CD4-positive, CD25-positive, alpha-beta regulatory T cell (primary cell): ENCODE measurements around the gene SLC41A3. TPM values are rescaled to one million over a fixed set of nuclear protein-coding genes. Genes with fewer than 3 reads are reported as not detected.
"Not testable (repeated sequence)": the region's sequence is repeated elsewhere in the genome, so short reads cannot be mapped to it uniquely, and the experiment has no call there.

Experiments used
- ATAC-seq, 2 donors: fragments of 150-1000 bp; cut with Tn5 transposase; one replicate each; pipeline ENCODE4 v1.10.0; 2021; ENCODE audit warnings: low read depth in 2 of 2, moderate number of reproducible peaks in 2 of 2, moderate library complexity in 1 of 2
- DNase-seq, 3 donors: peaks; one replicate each; pipeline versions ENCODE4 v3.0.0 to v3.0.0-alpha.2; 2012 to 2022; ENCODE audit warnings: mixed read lengths in 1 of 3
- H3K27ac ChIP-seq: one replicate; pipeline ENCODE4 v1.7.0; 2013; ENCODE audit warnings: mild to moderate bottlenecking, low read length; ENCODE audit not compliant: insufficient read depth, poor library complexity, severe bottlenecking
- H3K27me3 ChIP-seq: one replicate; pipeline ENCODE4 v1.7.0; 2013; ENCODE audit warnings: low read length; ENCODE audit not compliant: control insufficient read depth, insufficient read depth
- H3K36me3 ChIP-seq: one replicate; pipeline ENCODE4 v1.7.0; 2013; ENCODE audit warnings: mild to moderate bottlenecking, low read length, moderate library complexity; ENCODE audit not compliant: control insufficient read depth, insufficient read depth
- H3K4me1 ChIP-seq: 2 replicates; pipeline ENCODE4 v1.7.0; 2013; ENCODE audit warnings: mild to moderate bottlenecking, low read length; ENCODE audit not compliant: insufficient read depth, control insufficient read depth, poor library complexity, severe bottlenecking
- H3K4me3 ChIP-seq: one replicate; pipeline ENCODE4 v1.7.0; 2013; ENCODE audit warnings: low read depth, mild to moderate bottlenecking, low read length, moderate library complexity
- H3K9me3 ChIP-seq, 2 experiments: 1 replicate in 1 of 2; 2 replicates in 1 of 2; pipeline ENCODE4 v1.7.0; 2013; ENCODE audit warnings: low read length in 2 of 2, mild to moderate bottlenecking in 1 of 2, moderate library complexity in 1 of 2; ENCODE audit not compliant: control insufficient read depth in 2 of 2
- H3K27ac Mint-ChIP-seq, 3 donors: one replicate each; pipeline ENCODE4 v1.8.0; 2020 to 2022; ENCODE audit warnings: mild to moderate bottlenecking in 3 of 3, mixed read lengths in 3 of 3, moderate library complexity in 2 of 3
- H3K27me3 Mint-ChIP-seq: one replicate; pipeline ENCODE4 v1.8.0; 2022; ENCODE audit warnings: mild to moderate bottlenecking, mixed read lengths
- H3K36me3 Mint-ChIP-seq: one replicate; pipeline ENCODE4 v1.8.0; 2020; ENCODE audit warnings: mixed read lengths
- H3K4me1 Mint-ChIP-seq, 4 donors: one replicate each; pipeline ENCODE4 v1.8.0; 2020 to 2022; ENCODE audit warnings: mixed read lengths in 4 of 4, mild to moderate bottlenecking in 1 of 4
- H3K4me3 Mint-ChIP-seq, 4 donors: one replicate each; pipeline ENCODE4 v1.8.0; 2020 to 2022; ENCODE audit warnings: mild to moderate bottlenecking in 4 of 4, mixed read lengths in 4 of 4, moderate library complexity in 3 of 4
- H3K9me3 Mint-ChIP-seq, 7 donors: one replicate each; pipeline ENCODE4 v1.8.0; 2020 to 2022; ENCODE audit warnings: mixed read lengths in 7 of 7, mild to moderate bottlenecking in 3 of 7, moderate library complexity in 2 of 7
- polyA plus RNA-seq, 4 donors: library from polyadenylated mRNA; unstranded; fragments of 300-500 nt; fragmentation: Illumina TruSeq; gene quantifications; one replicate each; pipeline ENCODE4 v1.2.3, GENCODE V29; 2021
- total RNA-seq: library from RNA; stranded (reverse); gene quantifications from one replicate; pipeline ENCODE4 v1.2.3, GENCODE V29; 2022

The SLC41A3 gene
- total and polyA plus RNA-seq, 5 donors from 2014 or later: 31.2 to 51.3 (median 40.3) TPM

DNA sequence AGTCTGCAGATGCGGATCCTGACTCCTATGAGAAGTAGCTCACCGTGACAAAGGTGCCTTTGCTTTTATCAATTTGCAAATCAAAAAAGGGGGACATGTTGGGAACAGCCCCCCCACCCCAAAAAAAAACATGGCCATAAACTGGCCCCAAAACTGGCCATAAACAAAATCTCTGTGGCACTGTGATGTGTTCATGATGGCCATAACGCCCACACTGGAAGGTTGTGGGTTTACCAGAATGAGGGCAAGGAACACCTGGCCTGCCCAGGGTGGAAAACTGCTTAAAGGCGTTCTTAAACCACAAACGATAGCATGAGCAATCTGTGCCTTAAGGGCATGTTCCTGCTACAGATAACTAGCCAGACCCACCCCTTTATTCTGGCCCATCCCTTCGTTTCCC, 12.3 kb upstream of the SLC41A3 start:
- ATAC-seq, H3K27me3 Mint-ChIP-seq, H3K36me3 ChIP-seq, DNase-seq, H3K4me1 Mint-ChIP-seq, H3K27me3 ChIP-seq, H3K4me3 Mint-ChIP-seq, H3K27ac Mint-ChIP-seq, H3K4me1 ChIP-seq, H3K27ac ChIP-seq, H3K4me3 ChIP-seq: not testable (repeated sequence)
- H3K9me3 ChIP-seq: peaks cover 20% of the 10 kb centered on the region in 2 experiments
- H3K9me3 Mint-ChIP-seq: peaks cover 0 to 40% (median 19%) of the 10 kb centered on the region in 7 donors
- H3K36me3 Mint-ChIP-seq: peaks cover 11% of the 10 kb centered on the region

DNA sequence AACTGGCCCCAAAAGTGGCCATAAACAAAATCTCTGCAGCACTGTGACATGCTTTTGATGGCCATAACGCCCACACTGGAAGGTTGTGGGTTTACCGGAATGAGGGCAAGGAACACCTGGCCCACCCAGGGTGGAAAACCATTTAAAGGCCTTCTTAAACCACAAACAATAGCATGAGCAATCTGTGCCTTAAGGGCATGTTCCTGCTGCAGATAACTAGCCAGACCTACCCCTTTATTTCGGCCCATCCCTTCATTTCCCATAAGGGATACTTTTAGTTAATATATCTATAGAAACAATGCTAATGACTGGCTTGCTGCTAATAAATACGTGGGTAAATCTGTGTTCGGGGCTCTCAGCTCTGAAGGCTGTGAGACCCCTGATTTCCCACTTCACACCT, 8.2 kb upstream of the SLC41A3 start:
- peaks cover 17% of the 10 kb centered on the region in 2 experiments for H3K9me3 ChIP-seq
- H3K27ac Mint-ChIP-seq, H3K4me3 Mint-ChIP-seq, ATAC-seq, DNase-seq, H3K36me3 ChIP-seq, H3K4me1 ChIP-seq, H3K4me3 ChIP-seq, H3K27me3 ChIP-seq, H3K27ac ChIP-seq, H3K4me1 Mint-ChIP-seq, H3K27me3 Mint-ChIP-seq: not testable (repeated sequence)
- Mint-ChIP-seq H3K9me3 (peaks cover 0 to 41% (median 18%) of the 10 kb centered on the region in 7 donors), H3K36me3 (peaks cover 11% of the 10 kb centered on the region)

DNA sequence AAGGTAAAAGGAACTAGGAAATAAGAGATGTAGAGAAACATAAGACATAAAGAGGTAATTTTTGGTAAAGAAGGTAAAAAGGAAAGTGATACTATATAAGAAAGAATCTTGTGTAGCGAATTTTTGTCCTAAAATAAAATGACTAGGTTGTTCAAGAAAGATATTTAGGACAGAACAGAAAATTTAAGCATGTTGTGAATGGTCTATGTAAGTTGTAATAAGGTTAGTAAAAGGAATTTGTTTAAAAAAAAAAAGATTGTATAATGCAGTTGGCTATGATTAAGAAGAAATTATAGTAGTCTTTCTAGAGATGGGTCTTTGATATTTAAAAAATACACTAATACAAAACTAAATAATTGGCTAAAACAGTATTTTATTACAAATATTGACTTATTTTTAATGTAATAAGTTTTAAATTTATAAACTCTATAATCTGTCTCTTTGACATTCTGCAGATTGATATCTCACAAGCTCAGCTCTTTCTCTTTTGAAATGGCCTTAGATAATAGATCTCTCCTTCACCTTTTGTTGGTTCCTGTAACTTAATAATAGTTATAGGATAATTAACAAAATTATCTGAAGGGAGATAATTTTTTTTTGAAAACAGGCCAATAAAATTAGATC, 3.7 kb upstream of the SLC41A3 start:
- Mint-ChIP-seq H3K9me3 (peaks cover 0 to 14% (median 0%) of the 10 kb centered on the region in 7 donors), H3K27ac (no peak overlapping the region), H3K36me3 (peaks cover 8% of the 10 kb centered on the region), H3K4me1 (peaks cover 5 to 22% (median 18%) of the 10 kb centered on the region in 4 donors), H3K4me3 (no peak overlapping the region), H3K27me3 (no peaks in the 10 kb centered on the region)
- Histone ChIP-seq H3K36me3 (no peaks in the 10 kb centered on the region), H3K27me3 (no peaks in the 10 kb centered on the region), H3K4me3 (no peak overlapping the region), H3K27ac (no peak overlapping the region), H3K9me3 (no peaks in the 10 kb centered on the region), H3K4me1 (peaks cover 14% of the 10 kb centered on the region)
- DNase-seq (no peak), ATAC-seq (no peak)

DNA sequence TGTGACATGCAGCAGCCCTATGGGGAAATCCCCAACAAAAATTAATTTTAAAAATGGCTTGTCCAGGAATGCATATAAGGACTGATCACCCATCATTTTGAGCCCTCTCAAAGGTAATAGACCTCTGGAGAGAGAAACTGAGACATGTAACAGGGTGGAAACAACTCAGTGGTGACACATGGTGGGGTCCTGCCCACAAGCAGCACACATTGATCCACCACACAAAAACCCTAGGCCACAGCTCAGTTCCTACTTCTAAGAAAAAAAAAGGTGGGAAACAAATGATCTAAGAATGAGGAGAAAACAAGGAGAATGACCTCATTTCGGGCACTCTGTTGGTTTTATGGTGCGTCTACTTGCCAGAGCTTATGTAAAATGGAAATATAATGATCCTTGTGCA, 1.9 kb upstream of the SLC41A3 start:
- Mint-ChIP-seq H3K4me1 (peaks cover 5 to 31% (median 19%) of the 10 kb centered on the region in 4 donors), H3K27me3 (no peaks in the 10 kb centered on the region), H3K9me3 (peaks cover 0 to 3% (median 0%) of the 10 kb centered on the region in 7 donors), H3K27ac (no peak overlapping the region), H3K4me3 (peak overlapping the region in 3 of 4 donors; percentile 86 to 94 (median 86)), H3K36me3 (peaks cover 3% of the 10 kb centered on the region)
- peak in 1 of 3 donors; percentile 18 for DNase-seq
- Histone ChIP-seq H3K4me1 (peaks cover 16% of the 10 kb centered on the region), H3K9me3 (no peaks in the 10 kb centered on the region), H3K27ac (no peak overlapping the region), H3K27me3 (no peaks in the 10 kb centered on the region), H3K36me3 (no peaks in the 10 kb centered on the region), H3K4me3 (no peak overlapping the region)
- ATAC-seq: no peak

DNA sequence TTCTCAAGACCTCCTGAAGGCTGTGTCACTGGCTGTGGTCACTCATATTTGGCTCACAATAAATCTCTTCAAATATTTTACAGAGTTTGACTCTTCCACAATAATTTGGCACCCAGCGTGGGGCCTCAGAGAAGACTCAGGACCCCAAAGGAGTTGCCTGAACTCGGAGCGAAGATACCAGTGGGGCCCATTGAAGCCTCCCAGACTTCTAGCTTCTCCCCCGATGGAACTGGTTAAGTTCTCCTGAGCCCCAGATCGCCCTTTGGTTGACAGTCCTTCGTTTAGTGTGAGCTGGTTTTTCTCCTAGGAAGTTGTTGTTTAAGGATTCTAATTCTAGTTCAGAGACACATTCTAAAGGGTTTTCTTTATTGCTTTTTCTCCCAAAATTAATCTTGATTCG, 1.4 kb upstream of the SLC41A3 start:
- H3K9me3 ChIP-seq: no peaks in the 10 kb centered on the region
- peaks cover 3% of the 10 kb centered on the region for H3K36me3 Mint-ChIP-seq

DNA sequence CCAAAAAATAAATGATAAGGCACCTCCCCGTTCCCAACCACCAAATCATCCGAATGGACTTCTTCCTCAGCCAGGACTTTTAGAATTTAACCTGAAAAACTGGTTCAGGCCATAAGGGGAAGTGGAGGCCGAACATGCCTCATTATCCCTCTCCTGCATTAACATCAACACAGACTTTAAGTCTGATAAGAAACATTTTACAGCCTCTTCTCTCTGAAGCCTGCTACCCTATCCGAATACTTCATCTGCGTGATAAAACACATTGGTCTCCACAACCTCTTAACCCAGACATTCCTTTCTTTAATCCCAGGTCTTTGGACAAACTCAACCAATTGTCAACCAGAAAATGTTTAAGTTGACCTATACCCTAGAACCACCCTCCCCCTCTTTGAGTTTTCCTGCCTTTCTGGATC, 850 bp upstream of the SLC41A3 start:
- Histone ChIP-seq H3K9me3 (no peaks in the 10 kb centered on the region), H3K27ac (peak overlapping the region; percentile 91), H3K4me3 (peak overlapping the region; percentile 84), H3K27me3 (no peaks in the 10 kb centered on the region), H3K36me3 (no peaks in the 10 kb centered on the region), H3K4me1 (peaks cover 16% of the 10 kb centered on the region)
- Mint-ChIP-seq H3K27ac (peak overlapping the region in 2 of 3 donors; percentile 89 to 91), H3K36me3 (peaks cover 3% of the 10 kb centered on the region), H3K27me3 (no peaks in the 10 kb centered on the region), H3K4me3 (peak overlapping the region; percentile 84 to 94 (median 86)), H3K9me3 (peaks cover 0 to 3% (median 0%) of the 10 kb centered on the region in 7 donors), H3K4me1 (peaks cover 10 to 36% (median 19%) of the 10 kb centered on the region in 4 donors)
- DNase-seq: peak in 1 of 3 donors; percentile 6
- no peak for ATAC-seq

More for the DNA sequence above, 1.4 kb upstream of the SLC41A3 start:
- DNase-seq (no peak), ATAC-seq (no peak)
- Histone ChIP-seq H3K4me1 (peaks cover 16% of the 10 kb centered on the region), H3K27ac (no peak overlapping the region), H3K36me3 (no peaks in the 10 kb centered on the region), H3K27me3 (no peaks in the 10 kb centered on the region), H3K4me3 (no peak overlapping the region)
- no peaks in the 10 kb centered on the region for H3K27me3 Mint-ChIP-seq
- peaks cover 0 to 3% (median 0%) of the 10 kb centered on the region in 7 donors for H3K9me3 Mint-ChIP-seq
- peak overlapping the region; percentile 45 to 91 (median 89) for H3K27ac Mint-ChIP-seq
- H3K4me3 Mint-ChIP-seq: peak overlapping the region; percentile 84 to 94 (median 86)
- H3K4me1 Mint-ChIP-seq: peaks cover 6 to 31% (median 19%) of the 10 kb centered on the region in 4 donors

DNA sequence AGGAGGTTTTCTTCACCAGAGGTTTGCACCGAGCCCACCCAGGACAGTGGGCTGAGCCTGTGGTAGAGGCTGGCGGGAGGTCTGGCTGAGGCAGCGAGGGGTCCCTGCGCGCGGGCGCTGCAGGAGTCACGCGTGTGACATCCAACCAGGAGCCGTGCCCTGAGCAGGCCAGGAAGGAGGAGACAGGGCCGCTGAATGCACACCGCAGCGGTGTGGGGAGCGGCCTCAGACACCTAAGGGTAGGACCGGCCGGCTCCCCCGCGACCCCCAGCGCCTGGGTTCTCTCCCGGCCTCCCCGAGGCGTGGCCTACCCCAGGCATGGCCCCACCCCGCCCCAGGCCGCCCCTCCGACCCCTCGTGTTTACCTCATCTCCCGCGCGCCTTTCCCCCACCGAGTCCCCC, 412 bp downstream of the SLC41A3 start:
- H3K4me1 Mint-ChIP-seq: peaks cover 15 to 43% (median 23%) of the 10 kb centered on the region in 4 donors
- Histone ChIP-seq H3K9me3 (no peaks in the 10 kb centered on the region), H3K27ac (peak overlapping the region; percentile 91), H3K36me3 (no peaks in the 10 kb centered on the region), H3K4me3 (peak overlapping the region; percentile 69), H3K4me1 (peaks cover 16% of the 10 kb centered on the region), H3K27me3 (no peaks in the 10 kb centered on the region)
- no peaks in the 10 kb centered on the region for H3K27me3 Mint-ChIP-seq
- H3K36me3 Mint-ChIP-seq: peaks cover 3% of the 10 kb centered on the region
- peak overlapping the region; percentile 88 to 98 (median 89) for H3K27ac Mint-ChIP-seq
- ATAC-seq (peak; percentile 38 to 39), DNase-seq (peak in 2 of 3 donors; percentile 36 to 73)
- peak overlapping the region; percentile 88 to 94 (median 91) for H3K4me3 Mint-ChIP-seq
- H3K9me3 Mint-ChIP-seq: peaks cover 0 to 3% (median 0%) of the 10 kb centered on the region in 7 donors

DNA sequence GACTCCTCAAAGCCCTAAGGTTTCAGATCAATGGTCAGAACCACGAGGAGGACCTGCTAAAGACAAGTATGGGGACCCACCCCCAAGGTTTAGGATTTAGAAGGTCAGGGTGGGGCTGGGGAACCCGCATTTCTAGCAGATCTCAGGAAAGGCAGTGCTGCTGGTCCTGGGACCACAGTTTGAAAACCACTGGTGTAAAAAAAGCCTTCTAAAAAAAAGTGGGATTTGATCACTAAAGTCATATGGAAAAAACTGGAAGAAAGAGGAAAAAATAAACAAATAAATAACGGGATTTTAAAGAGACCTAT, 832 bp downstream of the SLC41A3 start:
- H3K27ac ChIP-seq: peak overlapping the region; percentile 91

More for the DNA sequence above, 832 bp downstream of the SLC41A3 start:
- Histone ChIP-seq H3K27me3 (no peaks in the 10 kb centered on the region), H3K4me1 (peaks cover 16% of the 10 kb centered on the region), H3K36me3 (no peaks in the 10 kb centered on the region), H3K4me3 (peak overlapping the region; percentile 69), H3K9me3 (no peaks in the 10 kb centered on the region)
- H3K27ac Mint-ChIP-seq: peak overlapping the region; percentile 88 to 98 (median 89)
- H3K4me3 Mint-ChIP-seq: peak overlapping the region; percentile 88 to 94 (median 91)
- no peaks in the 10 kb centered on the region for H3K27me3 Mint-ChIP-seq
- peaks cover 3% of the 10 kb centered on the region for H3K36me3 Mint-ChIP-seq
- DNase-seq (peak in 1 of 3 donors; percentile 15), ATAC-seq (no peak)
- H3K9me3 Mint-ChIP-seq: peaks cover 0 to 3% (median 0%) of the 10 kb centered on the region in 7 donors
- peaks cover 15 to 43% (median 23%) of the 10 kb centered on the region in 4 donors for H3K4me1 Mint-ChIP-seq
